H1 (cell line): ENCODE measurements around the gene RASGEF1C. TPM values are rescaled to one million over a fixed set of nuclear protein-coding genes. Genes with fewer than 3 reads are reported as not detected.
A peak's percentile ranks its signal among the peaks of the same experiment; 100 is the strongest.

Source experiments
- CTCF ChIA-PET: fragments of 300-600 bp; sonication (Branson Sonifier 250); formaldehyde crosslinking; loops from one replicate; lab custom pipeline; 2021; ENCODE audit not compliant: partially characterized antibody; lab: Charles Lee
- POLR2A ChIA-PET: fragments of 300-600 bp; sonication (Branson Sonifier 250); formaldehyde crosslinking; loops from one replicate; lab custom pipeline; 2021; ENCODE audit warnings: inconsistent platforms; ENCODE audit not compliant: partially characterized antibody; lab: Charles Lee
- DNase-seq, 2 experiments: peaks; one replicate each; pipeline versions ENCODE4 v3.0.0 to v3.0.0-alpha.2; 2010 to 2022; ENCODE audit warnings: low spot score in 2 of 2, low read depth in 1 of 2, mixed read lengths in 1 of 2
- FAIRE-seq: peaks from 2 replicates; lab custom pipeline; 2011; peaks lifted over from hg19 to GRCh38; lab: Jason Lieb, UNC
- H2AFZ ChIP-seq: 2 replicates; pipeline ENCODE4 v1.8.1; 2012; ENCODE audit warnings: low read length, inconsistent platforms
- H2AK5ac ChIP-seq: 2 replicates; pipeline ENCODE4 v1.6.1; 2013; ENCODE audit warnings: low read depth, low read length
- H2BK120ac ChIP-seq: replicated peaks from 2 replicates; pipeline ENCODE3; 2013; ENCODE audit warnings: low read depth, low read length, inconsistent platforms
- H2BK12ac ChIP-seq: 2 replicates; pipeline ENCODE4 v1.6.1; 2013; ENCODE audit warnings: low read depth, low read length
- H2BK15ac ChIP-seq: 2 replicates; pipeline ENCODE4 v1.6.1; 2013; ENCODE audit warnings: low read length
- H2BK20ac ChIP-seq: 2 replicates; pipeline ENCODE4 v1.6.1; 2013; ENCODE audit warnings: low read length
- H2BK5ac ChIP-seq: 2 replicates; pipeline ENCODE4 v1.6.1; 2013; ENCODE audit warnings: low read depth, low read length
- H3K14ac ChIP-seq: 2 replicates; pipeline ENCODE4 v1.6.1; 2013; ENCODE audit warnings: inconsistent platforms; ENCODE audit not compliant: insufficient read length
- H3K18ac ChIP-seq: 2 replicates; pipeline ENCODE4 v1.6.1; 2013; ENCODE audit warnings: low read length; ENCODE audit errors: extremely low read depth
- H3K23ac ChIP-seq: 2 replicates; pipeline ENCODE4 v1.6.1; 2013; ENCODE audit warnings: inconsistent platforms; ENCODE audit not compliant: insufficient read length
- H3K23me2 ChIP-seq: 2 replicates; pipeline ENCODE4 v1.6.1; 2013; ENCODE audit warnings: low read depth, low read length
- H3K27ac ChIP-seq: 2 replicates; pipeline ENCODE4 v1.6.1; 2011; ENCODE audit warnings: low read depth, low read length, inconsistent platforms
- H3K27me3 ChIP-seq, 4 experiments: replicated peaks in 1 of 4; 1 replicate in 1 of 4; 2 replicates in 3 of 4; pipeline versions ENCODE4 v1.6.1 to v1.8.1; 2011 to 2013; ENCODE audit warnings: low read length in 3 of 4, mild to moderate bottlenecking in 3 of 4, inconsistent platforms in 2 of 4, mixed read lengths in 2 of 4, moderate library complexity in 1 of 4; ENCODE audit not compliant: control insufficient read depth in 3 of 4, insufficient read depth in 3 of 4; ENCODE audit errors: extremely low read depth in 1 of 4
- H3K36me3 ChIP-seq, 4 experiments: 2 replicates each; pipeline versions ENCODE4 v1.6.1 to v1.8.1; 2011 to 2013; ENCODE audit warnings: mild to moderate bottlenecking in 4 of 4, low read length in 3 of 4, moderate library complexity in 2 of 4, control low read depth in 1 of 4, inconsistent platforms in 1 of 4; ENCODE audit not compliant: insufficient read depth in 4 of 4, control insufficient read depth in 2 of 4
- H3K4ac ChIP-seq: replicated peaks from 2 replicates; pipeline ENCODE3; 2013; ENCODE audit warnings: low read length, low read depth, mixed read lengths, inconsistent platforms; ENCODE audit not compliant: insufficient read length
- H3K4me1 ChIP-seq, 4 experiments: replicated peaks in 1 of 4; 1 replicate in 1 of 4; 2 replicates in 3 of 4; pipeline versions ENCODE4 v1.6.1 to v1.8.1; 2011 to 2013; ENCODE audit warnings: low read length in 3 of 4, inconsistent platforms in 2 of 4, mixed read lengths in 1 of 4; ENCODE audit not compliant: insufficient read depth in 4 of 4, control insufficient read depth in 3 of 4
- H3K4me2 ChIP-seq, 2 experiments: 2 replicates each; pipeline versions ENCODE4 v1.6.1 to v1.8.1; 2011 to 2013; ENCODE audit warnings: low read depth in 2 of 2, low read length in 2 of 2, control low read depth in 1 of 2, inconsistent platforms in 1 of 2, mild to moderate bottlenecking in 1 of 2; ENCODE audit not compliant: insufficient read depth in 1 of 2
- H3K4me3 ChIP-seq, 4 experiments: fragments of 200-600, 300-600 bp in 1 of 4; sonication (generic), shearing (Covaris generic), sonication (Bioruptor Twin) in 1 of 4; 2 replicates each; pipeline versions ENCODE4 v1.5.1 to v1.8.1; 2011 to 2016; ENCODE audit warnings: low read length in 4 of 4, low read depth in 3 of 4, control low read depth in 2 of 4, inconsistent platforms in 2 of 4, mild to moderate bottlenecking in 2 of 4, mixed read lengths in 1 of 4, moderate library complexity in 1 of 4; ENCODE audit not compliant: insufficient read depth in 2 of 4; ENCODE audit errors: extremely low read depth in 1 of 4
- H3K56ac ChIP-seq: replicated peaks from 2 replicates; pipeline ENCODE3; 2013; ENCODE audit warnings: low read depth, mild to moderate bottlenecking, mixed read lengths, low read length, inconsistent platforms; ENCODE audit not compliant: insufficient read length
- H3K79me1 ChIP-seq: 2 replicates; pipeline ENCODE4 v1.6.1; 2013; ENCODE audit warnings: low read depth, low read length, control low read depth
- H3K79me2 ChIP-seq, 2 experiments: 2 replicates each; pipeline versions ENCODE4 v1.6.1 to v1.8.1; 2012 to 2013; ENCODE audit warnings: low read length in 2 of 2, mild to moderate bottlenecking in 2 of 2, inconsistent platforms in 1 of 2; ENCODE audit not compliant: insufficient read depth in 2 of 2, control insufficient read depth in 1 of 2
- H3K9ac ChIP-seq, 4 experiments: replicated peaks in 1 of 4; 1 replicate in 1 of 4; 2 replicates in 3 of 4; pipeline versions ENCODE4 v1.6.1 to v1.8.1; 2011 to 2013; ENCODE audit warnings: low read depth in 3 of 4, low read length in 3 of 4, control low read depth in 2 of 4, mild to moderate bottlenecking in 2 of 4, moderate library complexity in 2 of 4, inconsistent platforms in 1 of 4; ENCODE audit errors: extremely low read depth in 1 of 4
- H3K9me3 ChIP-seq, 2 experiments: 2 replicates each; pipeline versions ENCODE4 v1.6.1 to v1.8.1; 2012 to 2013; ENCODE audit warnings: mild to moderate bottlenecking in 2 of 2, moderate library complexity in 2 of 2, control low read depth in 1 of 2, inconsistent platforms in 1 of 2, low read depth in 1 of 2, low read length in 1 of 2, mixed read lengths in 1 of 2; ENCODE audit not compliant: insufficient read depth in 2 of 2
- H4K20me1 ChIP-seq, 2 experiments: replicated peaks in 1 of 2; 2 replicates each; pipeline versions ENCODE3 to v1.8.1; 2011 to 2013; ENCODE audit warnings: inconsistent platforms in 2 of 2, low read length in 2 of 2, mild to moderate bottlenecking in 1 of 2; ENCODE audit not compliant: insufficient read depth in 2 of 2, control insufficient read depth in 1 of 2
- H4K5ac ChIP-seq: 2 replicates; pipeline ENCODE4 v1.6.1; 2013; ENCODE audit warnings: low read length, low read depth, mixed read lengths, inconsistent platforms; ENCODE audit not compliant: insufficient read length
- H4K8ac ChIP-seq: 2 replicates; pipeline ENCODE4 v1.8.0; 2013; ENCODE audit warnings: mild to moderate bottlenecking, moderate library complexity, low read length, inconsistent platforms; ENCODE audit not compliant: insufficient read depth; ENCODE audit errors: extremely low read depth
- H4K91ac ChIP-seq: replicated peaks from 2 replicates; pipeline ENCODE3; 2013; ENCODE audit warnings: low read length, mixed read lengths, inconsistent platforms; ENCODE audit not compliant: insufficient read length
- NRF1 ChIP-seq: IDR thresholded peaks from 2 replicates; pipeline ENCODE4 v1.6.1; 2011; ENCODE audit warnings: mild to moderate bottlenecking, low read depth, low read length, improper control_type of control experiment
- POLR2AphosphoS5 ChIP-seq: IDR thresholded peaks from 2 replicates; pipeline ENCODE4 v1.6.1; 2011; ENCODE audit warnings: low read depth, low read length
- SP2 ChIP-seq: IDR thresholded peaks from 2 replicates; pipeline ENCODE4 v1.6.1; 2012; ENCODE audit warnings: mild to moderate bottlenecking, low read length, inconsistent platforms
- TAF7 ChIP-seq: optimal IDR thresholded peaks from 2 replicates; pipeline ENCODE3; 2011; ENCODE audit warnings: low read depth, mild to moderate bottlenecking, inconsistent platforms, low read length, moderate library complexity, borderline replicate concordance
- WGBS, 2 experiments: shearing (Covaris generic) in 1 of 2; methylation state at CpG; one replicate each; pipeline versions ENCODE4 v1.1.6 to v1.1.7; 2013 to 2015; ENCODE audit warnings: low lambda C conversion rate in 2 of 2, mixed read lengths in 2 of 2, inconsistent platforms in 1 of 2, low coverage in 1 of 2, missing lambda C conversion rate in 1 of 2; ENCODE audit not compliant: insufficient replicate concordance in 2 of 2, insufficient coverage in 1 of 2, insufficient read length in 1 of 2; ENCODE audit errors: extremely low coverage in 1 of 2, missing lambda C conversion rate in 1 of 2; 5-methylcytosine and 5-hydroxymethylcytosine counted together
- polyA plus RNA-seq, 7 experiments: library from polyadenylated mRNA; depleted of rRNA in 3 of 7; stranded (reverse) in 5 of 7; unstranded in 2 of 7; fragments of >200 nt in 5 of 7; fragments of 200-250 nt in 2 of 7; gene quantifications; 1 replicate in 5 of 7; 2 replicates in 1 of 7; 4 replicates in 1 of 7; pipeline versions ENCODE4 v1.2.1 to v1.2.3, GENCODE V29; 2011 to 2013; ENCODE audit warnings: missing spikeins in 2 of 7, mixed read lengths in 2 of 7
- total RNA-seq: library from RNA; stranded (reverse); fragmentation: NEBNext Ultra II Directional; extraction: Animal tissue kit (Norgen Biotek cat#: 25700); gene quantifications from 2 replicates; pipeline ENCODE4 v1.2.1, GENCODE V29; 2021
- TF ChIP-seq, protein P1 (sequence below): IDR thresholded peaks from 2 replicates; pipeline ENCODE4 v1.6.1; 2012; ENCODE audit warnings: low read length, inconsistent platforms

Gene RASGEF1C
- total and polyA plus RNA-seq, 2 of the 8 experiments (the other 6 are each of a cell fraction or from before 2014, with no cell fraction given) = 0.26 to 0.61 TPM

DNA sequence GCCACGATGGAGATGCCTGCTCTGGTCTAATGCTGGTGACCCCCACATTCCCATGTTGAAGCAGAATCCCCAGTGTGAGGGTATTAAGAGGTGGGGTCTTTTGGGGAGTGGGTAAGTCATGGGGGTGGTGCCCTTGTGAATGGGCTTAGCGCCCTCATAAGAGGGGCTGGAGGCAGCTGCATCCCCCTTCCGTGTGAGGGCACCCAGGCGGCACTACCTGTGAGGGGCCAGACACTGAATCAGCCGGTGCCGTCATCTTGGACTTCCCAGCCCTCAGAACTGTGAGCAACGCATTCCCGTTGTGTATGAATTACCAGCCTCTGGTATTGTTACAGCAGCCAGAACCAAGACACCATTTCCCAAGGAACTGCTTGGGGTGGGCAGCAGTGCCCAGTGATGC, 110.5 kb downstream of the RASGEF1C start:
- Histone ChIP-seq H4K5ac (no peak overlapping the region), H3K27ac (no peak overlapping the region), H2BK120ac (no peak overlapping the region), H2BK12ac (no peak overlapping the region), H3K36me3 (no peaks in the 10 kb centered on the region), H4K91ac (no peak overlapping the region), H3K9me3 (0 out of 4 replicates have a peak, but pooled peaks cover 0 to 3% of the 10 kb centered on the region in 2 experiments), H3K9ac (no peak overlapping the region), H2BK15ac (no peak overlapping the region), H3K4me2 (no peak overlapping the region), H3K4ac (no peak overlapping the region), H4K20me1 (no peaks in the 10 kb centered on the region), H3K18ac (no peak overlapping the region), H3K79me1 (no peaks in the 10 kb centered on the region), H3K56ac (no peak overlapping the region), H2BK5ac (no peak overlapping the region), H3K4me1 (no peaks in the 10 kb centered on the region)
- FAIRE-seq = no peak
- CTCF ChIA-PET = interaction anchor here (0.8 kb wide), 1 partner anchor 18 kb away, joined by 3 read pairs; no protein-coding TSS in a partner anchor
- WGBS, 2 experiments = 89% methylated on average over 8 of the region's 8 CpGs; no CpG with 5 or more reads in 1 of the 2 experiments
- TF ChIP-seq, protein P1, sequence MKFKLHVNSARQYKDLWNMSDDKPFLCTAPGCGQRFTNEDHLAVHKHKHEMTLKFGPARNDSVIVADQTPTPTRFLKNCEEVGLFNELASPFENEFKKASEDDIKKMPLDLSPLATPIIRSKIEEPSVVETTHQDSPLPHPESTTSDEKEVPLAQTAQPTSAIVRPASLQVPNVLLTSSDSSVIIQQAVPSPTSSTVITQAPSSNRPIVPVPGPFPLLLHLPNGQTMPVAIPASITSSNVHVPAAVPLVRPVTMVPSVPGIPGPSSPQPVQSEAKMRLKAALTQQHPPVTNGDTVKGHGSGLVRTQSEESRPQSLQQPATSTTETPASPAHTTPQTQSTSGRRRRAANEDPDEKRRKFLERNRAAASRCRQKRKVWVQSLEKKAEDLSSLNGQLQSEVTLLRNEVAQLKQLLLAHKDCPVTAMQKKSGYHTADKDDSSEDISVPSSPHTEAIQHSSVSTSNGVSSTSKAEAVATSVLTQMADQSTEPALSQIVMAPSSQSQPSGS = no peak
- TF ChIP-seq TAF7 = no peak
- no peak for TF ChIP-seq POLR2AphosphoS5
- TF ChIP-seq NRF1 = no peak
- no peak for TF ChIP-seq SP2
- TF ChIP-seq, all 59 proteins: peak for 0
- Histone ChIP-seq H3K79me2 (no peaks in the 10 kb centered on the region), H2AK5ac (no peak overlapping the region), H4K8ac (peak overlapping the region; percentile 51; the same call in 1 of the 2 replicates), H2AFZ (no peak overlapping the region), H3K4me3 (no peak overlapping the region), H3K27me3 (no peaks in the 10 kb centered on the region), H3K14ac (no peak overlapping the region), H2BK20ac (no peak overlapping the region), H3K23ac (no peak overlapping the region), H3K23me2 (no peaks in the 10 kb centered on the region)
- POLR2A ChIA-PET = interaction anchor here (1.6 kb wide), 1 partner anchor 15 kb away, joined by 4 read pairs; no protein-coding TSS in a partner anchor
- no peak for DNase-seq
